NCI-H187 treated with DMSO at 0.1 percent for 48 hours (cell line): ENCODE results near the gene SETD1A.
"Not testable (repeated sequence)": the region's sequence is repeated elsewhere in the genome, so short reads cannot be mapped to it uniquely, and the experiment has no call there.

ENCODE experiments used
- DNase-seq: peaks from one replicate; lab custom pipeline; 2025; lab: John Stamatoyannopoulos, UW

SETD1A gene

GRCh38 chr16:30929167-30929566, 28.4 kb upstream of the SETD1A start:
- no peak for DNase-seq

GRCh38 chr16:30930160-30930571, 27.4 kb upstream of the SETD1A start:
- DNase-seq = no peak

- DNase-seq = no peak
These were observed 26.4 kb upstream of the SETD1A start for GRCh38 chr16:30931068-30931650.

GRCh38 chr16:30934827-30935557, 22.6 kb upstream of the SETD1A start:
- DNase-seq = no peak

- no peak for DNase-seq
These were observed 19.9 kb upstream of the SETD1A start for GRCh38 chr16:30937692-30938091.

GRCh38 chr16:30939571-30939970, 18.0 kb upstream of the SETD1A start:
- not testable (repeated sequence) for DNase-seq

- no peak for DNase-seq
These were observed 15.7 kb upstream of the SETD1A start for GRCh38 chr16:30941600-30942425.

- no peak for DNase-seq
These were observed 15.1 kb upstream of the SETD1A start for GRCh38 chr16:30942426-30942806.

GRCh38 chr16:30944352-30944751, 13.2 kb upstream of the SETD1A start:
- no peak for DNase-seq

GRCh38 chr16:30946671-30947540, 10.6 kb upstream of the SETD1A start:
- DNase-seq = no peak

GRCh38 chr16:30947541-30947858, 10.1 kb upstream of the SETD1A start:
- DNase-seq = no peak

- DNase-seq = no peak
These were observed 9.5 kb upstream of the SETD1A start for GRCh38 chr16:30947859-30948666.

- no peak for DNase-seq
These were observed 8.6 kb upstream of the SETD1A start, which contains the start of gene ORAI3 for GRCh38 chr16:30948667-30949649. Gene ORAI3 (plus strand): TSS chr16:30949068. CDS start chr16:30949290, 222 bp downstream.

GRCh38 chr16:30949650-30950515, 7.7 kb upstream of the SETD1A start:
- no peak for DNase-seq

- DNase-seq = no peak
These were observed 7.0 kb upstream of the SETD1A start for GRCh38 chr16:30950516-30951065.

- DNase-seq = no peak
These were observed 6.4 kb upstream of the SETD1A start for GRCh38 chr16:30951193-30951592.

- no peak for DNase-seq
These were observed 5.8 kb upstream of the SETD1A start for GRCh38 chr16:30951750-30952149.

GRCh38 chr16:30953111-30953510, 4.4 kb upstream of the SETD1A start:
- no peak for DNase-seq
